Activated CD4-positive, alpha-beta T cell treated with anti-CD3 and anti-CD28 coated beads, Interleukin-2, amount 50 U/mL, for 24 hours (primary cell): Measurements from ENCODE around the gene MAG.

ENCODE experiments used
- DNase-seq, 2 donors: peaks; one replicate each; pipeline ENCODE4 v3.0.0-alpha.2; 2020; ENCODE audit warnings: low read depth in 1 of 2, low spot score in 1 of 2

The MAG gene

GRCh38 chr19:35315883-35316282 lies 23.9 kb downstream of the MAG start:
- no peak for DNase-seq

DNA sequence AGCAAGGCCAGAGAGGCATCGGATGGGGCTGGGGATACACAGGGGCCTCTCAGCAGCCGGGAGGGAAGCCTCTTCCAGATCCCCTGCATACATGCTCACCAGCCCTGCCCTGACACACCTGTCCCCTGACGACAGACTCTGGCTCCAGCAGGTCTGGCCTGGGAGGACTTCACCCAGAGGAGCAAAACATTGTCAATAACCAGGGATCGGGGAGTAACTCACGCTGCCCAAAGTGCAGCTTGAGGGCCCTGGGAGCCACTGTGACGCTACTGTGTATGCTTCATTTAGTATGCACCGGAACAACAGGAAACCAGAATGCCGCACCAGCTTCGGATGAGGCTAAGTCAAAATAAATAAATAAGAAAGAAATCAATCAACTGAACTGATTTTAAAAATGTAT lies 24.6 kb downstream of the MAG start:
- no peak for DNase-seq

- no peak for DNase-seq
These were observed 25.6 kb downstream of the MAG start for GRCh38 chr19:35317464-35318043.

- DNase-seq: no peak
These were observed 26.9 kb downstream of the MAG start for GRCh38 chr19:35318679-35319448.

DNA sequence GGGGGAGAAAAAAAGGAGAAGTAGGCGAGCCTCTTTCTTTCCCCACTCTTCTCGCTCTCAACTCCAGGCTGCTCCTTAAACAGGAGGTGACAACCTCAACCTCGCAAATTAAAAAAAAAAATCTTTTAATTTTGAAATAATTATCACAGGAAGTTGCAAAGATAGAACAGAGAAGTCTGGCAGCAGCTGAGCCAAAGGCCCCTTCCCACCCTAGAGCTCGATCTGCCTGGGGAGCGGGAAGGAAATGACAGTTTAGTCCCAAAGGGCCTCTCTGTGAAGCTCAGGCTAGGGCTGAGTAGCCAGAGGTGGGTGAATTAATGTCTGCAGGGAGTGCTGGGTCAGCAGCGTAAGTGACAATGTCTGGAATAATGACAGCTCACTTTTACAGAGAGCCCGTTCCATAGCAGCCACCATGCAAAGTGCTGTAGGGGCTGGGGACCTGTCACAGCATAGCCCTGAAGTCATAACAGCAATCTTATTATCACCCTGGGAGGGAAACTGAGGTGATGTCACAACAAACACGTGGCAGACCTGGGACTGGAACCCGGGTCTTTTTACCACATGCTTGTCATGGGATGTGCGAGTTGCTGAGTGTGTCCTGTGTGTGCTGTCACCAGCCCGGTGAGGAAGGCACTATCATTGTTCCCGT lies 28.2 kb downstream of the MAG start:
- DNase-seq: no peak

DNA sequence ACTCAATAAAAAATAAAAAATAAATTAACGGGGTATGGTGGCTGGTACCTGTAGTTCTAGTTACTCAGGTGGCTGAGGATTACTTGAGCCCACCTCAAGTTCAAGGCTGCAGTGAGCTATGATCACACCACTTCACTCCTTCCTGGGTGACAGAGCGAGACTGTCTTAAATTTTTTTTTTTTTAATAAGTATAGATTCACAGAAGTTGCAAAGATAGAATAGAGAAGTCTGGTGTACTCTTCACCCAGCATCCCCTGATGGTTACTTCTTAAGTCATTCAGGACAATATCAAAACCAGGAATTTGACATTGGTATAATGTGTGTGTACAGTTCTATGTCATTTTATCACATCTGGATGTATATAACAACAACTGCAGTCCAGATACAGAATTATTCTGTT lies 29.3 kb downstream of the MAG start:
- DNase-seq: no peak

DNA sequence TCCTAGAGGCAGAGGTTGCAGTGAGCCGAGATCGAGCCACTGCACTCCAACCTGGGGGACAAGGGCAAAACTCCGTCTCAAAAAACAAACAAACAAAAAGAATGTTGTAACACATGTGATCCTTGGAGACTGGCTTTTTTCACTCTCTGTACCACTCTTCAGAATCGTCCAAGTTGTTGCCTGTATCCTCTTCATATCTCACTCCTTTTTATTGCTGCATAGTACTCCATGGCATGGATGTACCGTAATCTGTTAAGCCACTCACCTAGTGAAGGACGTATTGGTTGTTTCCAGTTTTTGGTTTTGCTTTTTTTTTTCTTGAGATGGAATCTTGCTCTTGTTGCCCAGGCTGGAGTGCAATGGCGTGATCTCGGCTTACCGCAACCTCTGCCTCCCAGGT lies 30.1 kb downstream of the MAG start:
- no peak for DNase-seq

DNA sequence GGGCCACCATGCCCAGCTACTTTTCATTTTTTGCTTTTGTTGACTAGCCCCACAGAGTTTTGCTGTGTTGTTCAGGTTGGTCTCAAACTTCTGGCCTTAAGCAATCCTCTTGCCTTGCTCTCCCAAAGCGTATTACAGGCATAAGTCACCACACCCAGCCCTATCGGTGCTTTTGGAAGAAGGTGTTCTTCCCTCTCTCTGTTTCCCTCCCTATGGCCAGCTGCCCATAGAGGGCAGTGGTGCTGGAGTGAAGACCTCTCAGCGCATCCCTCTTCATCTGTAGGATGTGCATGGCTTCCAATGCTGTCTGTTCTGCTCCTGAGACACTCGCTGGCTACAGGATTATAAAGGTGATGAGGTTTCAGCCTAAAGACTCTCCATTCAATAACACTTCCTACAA lies 35.7 kb downstream of the MAG start:
- DNase-seq: no peak

DNA sequence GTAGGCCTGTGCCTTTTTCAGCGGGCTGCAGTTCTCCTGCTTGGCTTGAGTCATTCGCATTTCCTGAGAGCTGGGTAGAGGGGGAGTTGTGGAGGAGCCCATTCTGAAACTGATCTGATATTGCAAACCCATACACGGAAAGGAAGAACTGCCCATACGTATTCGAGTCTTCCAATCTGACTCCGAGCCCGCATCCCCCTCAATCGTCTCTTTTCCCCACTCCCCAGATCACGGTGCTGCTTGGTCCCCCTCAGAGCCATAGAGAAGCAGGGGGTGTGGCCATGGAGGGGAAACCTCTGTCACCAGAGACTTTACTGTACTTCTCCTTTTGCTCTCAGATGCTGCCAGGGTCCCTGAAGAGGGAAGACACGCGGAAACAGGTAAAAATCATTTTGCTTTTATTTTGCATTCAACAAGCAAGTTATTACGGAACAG lies 36.9 kb downstream of the MAG start, which contains the start of gene CD22:
TSS of gene CD22 (plus strand) at position 337 of the 435 bp plus-strand sequence. CDS start 2,854 bp downstream, outside the sequence.
- no peak for DNase-seq

- no peak for DNase-seq
These were observed 37.4 kb downstream of the MAG start for GRCh38 chr19:35329323-35329722.

DNA sequence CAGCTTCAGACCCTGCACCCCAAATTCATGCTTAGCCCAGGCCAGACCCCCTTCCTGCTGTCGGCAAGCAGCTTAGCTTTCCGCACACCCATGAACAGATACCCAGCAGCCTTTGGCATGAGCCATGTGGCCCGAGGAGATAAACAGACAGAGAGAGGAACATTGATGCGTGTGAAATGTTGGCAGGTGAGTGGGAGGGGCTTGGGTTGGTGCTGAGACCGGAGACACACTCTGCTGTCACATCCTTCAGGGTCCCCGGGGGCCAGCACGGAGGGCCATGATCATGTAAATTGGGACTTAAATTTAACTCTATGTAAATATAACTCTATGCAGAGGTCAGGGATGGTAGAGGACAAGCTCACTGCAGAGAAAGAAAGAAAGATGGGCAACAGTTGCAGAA lies 38.5 kb downstream of the MAG start:
- no peak for DNase-seq

- no peak for DNase-seq
These were observed 39.7 kb downstream of the MAG start for GRCh38 chr19:35331551-35332214.

GRCh38 chr19:35332817-35333216 lies 40.9 kb downstream of the MAG start:
- no peak for DNase-seq

GRCh38 chr19:35334144-35334753 lies 42.3 kb downstream of the MAG start:
- no peak for DNase-seq

DNA sequence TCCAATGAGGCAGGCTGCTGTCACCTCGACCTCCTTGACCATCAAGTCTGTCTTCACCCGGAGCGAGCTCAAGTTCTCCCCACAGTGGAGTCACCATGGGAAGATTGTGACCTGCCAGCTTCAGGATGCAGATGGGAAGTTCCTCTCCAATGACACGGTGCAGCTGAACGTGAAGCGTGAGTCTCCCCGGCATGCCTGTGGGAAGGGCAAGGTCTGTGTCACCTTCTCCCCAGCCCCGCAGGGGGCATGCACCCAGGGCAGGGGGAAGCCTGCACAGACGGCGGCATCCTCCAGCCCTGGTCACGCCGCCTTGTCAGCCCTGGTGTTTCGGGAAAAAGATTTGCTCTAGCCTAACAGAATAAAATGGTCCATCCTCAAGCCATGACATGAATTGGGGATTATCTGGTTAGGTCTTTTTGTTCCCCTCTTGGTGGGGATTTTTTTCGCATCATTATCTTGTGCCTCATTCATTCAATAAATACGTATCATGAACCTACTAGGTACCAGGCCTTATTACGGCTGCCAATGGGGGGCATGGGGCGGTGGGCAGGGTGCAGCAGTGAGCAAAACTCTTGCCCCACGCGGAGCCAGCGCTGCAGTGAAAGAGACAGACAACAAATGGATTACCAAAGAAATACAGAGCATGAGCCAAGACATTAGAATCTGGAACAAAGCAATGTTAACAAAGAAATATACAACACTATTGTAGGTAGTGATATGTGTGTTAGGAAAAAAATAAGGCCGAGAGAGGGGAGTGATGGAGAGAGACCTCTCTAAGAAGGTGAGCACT lies 44.4 kb downstream of the MAG start:
- no peak for DNase-seq

GRCh38 chr19:35337097-35337983 lies 45.4 kb downstream of the MAG start:
- no peak for DNase-seq

GRCh38 chr19:35337984-35338296 lies 46.0 kb downstream of the MAG start:
- no peak for DNase-seq

DNA sequence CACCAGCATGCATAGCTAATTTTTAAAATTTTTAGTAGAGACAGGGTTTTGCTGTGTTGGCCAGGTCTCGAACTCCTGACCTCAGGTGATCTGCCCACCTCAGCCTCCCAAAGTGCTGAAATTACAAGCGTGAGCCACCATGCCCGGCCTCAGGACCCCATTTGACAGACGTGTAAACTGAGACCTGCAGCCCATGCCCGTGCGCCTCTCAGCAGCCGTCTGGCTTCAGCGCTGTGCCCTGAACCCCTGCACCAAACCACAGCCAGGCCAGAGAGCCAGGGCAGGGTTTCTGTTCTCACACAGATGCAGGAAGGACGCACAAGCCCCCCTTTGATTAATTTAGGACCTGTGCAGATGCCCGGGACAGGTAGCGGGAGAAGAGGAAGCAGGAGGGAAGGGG lies 48.5 kb downstream of the MAG start:
- no peak for DNase-seq

DNA sequence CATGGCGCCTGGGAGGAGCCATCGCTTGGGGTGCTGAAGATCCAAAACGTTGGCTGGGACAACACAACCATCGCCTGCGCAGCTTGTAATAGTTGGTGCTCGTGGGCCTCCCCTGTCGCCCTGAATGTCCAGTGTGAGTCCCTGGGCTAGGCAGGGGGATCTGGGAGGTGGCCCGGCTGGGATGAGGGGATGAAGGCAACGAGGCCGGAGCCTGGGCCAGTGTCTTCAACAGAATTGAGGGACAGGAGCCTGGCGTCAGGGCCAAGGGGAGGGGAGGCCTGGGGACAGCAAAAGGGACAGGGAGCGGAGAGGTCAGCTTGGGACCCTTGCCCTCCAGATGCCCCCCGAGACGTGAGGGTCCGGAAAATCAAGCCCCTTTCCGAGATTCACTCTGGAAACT lies 49.0 kb downstream of the MAG start:
- DNase-seq: no peak
